ENCODE data around the gene MYCBPAP.

The MYCBPAP gene

DNA sequence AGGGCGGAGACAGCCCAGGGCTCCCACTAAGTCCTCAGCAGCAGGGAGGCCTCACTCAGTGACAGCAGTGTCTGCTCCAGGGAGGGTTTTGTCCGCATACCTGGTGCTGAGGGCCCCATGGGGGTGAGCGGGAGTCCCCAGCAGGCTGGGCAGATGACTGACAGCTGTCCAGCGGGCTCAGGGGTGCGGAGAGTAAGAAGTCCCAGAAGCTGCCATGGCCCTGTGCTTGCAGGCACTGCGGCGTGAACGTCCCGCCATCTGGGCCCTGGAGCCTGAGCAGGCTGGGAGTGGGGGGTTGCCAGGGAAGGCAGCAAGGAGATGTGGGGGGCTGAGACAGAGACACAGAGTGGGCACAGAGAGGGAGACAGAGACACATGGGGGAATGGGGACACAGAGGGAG, 72.4 kb downstream of the MYCBPAP start:
- H3K4me3 Mint-ChIP-seq, result no peak overlapping the region
- no peak overlapping the region for H3K27ac Mint-ChIP-seq
- no peaks in the 10 kb centered on the region for H3K9me3 Mint-ChIP-seq
- no peaks in the 10 kb centered on the region for H3K36me3 Mint-ChIP-seq (ENCODE audit: low read depth)
- peaks cover 76% of the 10 kb centered on the region for H3K4me1 Mint-ChIP-seq
- TF ChIP-seq, protein P1, sequence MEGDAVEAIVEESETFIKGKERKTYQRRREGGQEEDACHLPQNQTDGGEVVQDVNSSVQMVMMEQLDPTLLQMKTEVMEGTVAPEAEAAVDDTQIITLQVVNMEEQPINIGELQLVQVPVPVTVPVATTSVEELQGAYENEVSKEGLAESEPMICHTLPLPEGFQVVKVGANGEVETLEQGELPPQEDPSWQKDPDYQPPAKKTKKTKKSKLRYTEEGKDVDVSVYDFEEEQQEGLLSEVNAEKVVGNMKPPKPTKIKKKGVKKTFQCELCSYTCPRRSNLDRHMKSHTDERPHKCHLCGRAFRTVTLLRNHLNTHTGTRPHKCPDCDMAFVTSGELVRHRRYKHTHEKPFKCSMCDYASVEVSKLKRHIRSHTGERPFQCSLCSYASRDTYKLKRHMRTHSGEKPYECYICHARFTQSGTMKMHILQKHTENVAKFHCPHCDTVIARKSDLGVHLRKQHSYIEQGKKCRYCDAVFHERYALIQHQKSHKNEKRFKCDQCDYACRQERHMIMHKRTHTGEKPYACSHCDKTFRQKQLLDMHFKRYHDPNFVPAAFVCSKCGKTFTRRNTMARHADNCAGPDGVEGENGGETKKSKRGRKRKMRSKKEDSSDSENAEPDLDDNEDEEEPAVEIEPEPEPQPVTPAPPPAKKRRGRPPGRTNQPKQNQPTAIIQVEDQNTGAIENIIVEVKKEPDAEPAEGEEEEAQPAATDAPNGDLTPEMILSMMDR (IDR thresholded peaks at IDR 0.05), result no peak
- DNase-seq, result no peak
- peaks cover 11% of the 10 kb centered on the region for H3K27me3 Mint-ChIP-seq (ENCODE audit: low read depth, poor library complexity)
